Measurements from ENCODE around the gene FRMPD4.

The FRMPD4 gene

DNA sequence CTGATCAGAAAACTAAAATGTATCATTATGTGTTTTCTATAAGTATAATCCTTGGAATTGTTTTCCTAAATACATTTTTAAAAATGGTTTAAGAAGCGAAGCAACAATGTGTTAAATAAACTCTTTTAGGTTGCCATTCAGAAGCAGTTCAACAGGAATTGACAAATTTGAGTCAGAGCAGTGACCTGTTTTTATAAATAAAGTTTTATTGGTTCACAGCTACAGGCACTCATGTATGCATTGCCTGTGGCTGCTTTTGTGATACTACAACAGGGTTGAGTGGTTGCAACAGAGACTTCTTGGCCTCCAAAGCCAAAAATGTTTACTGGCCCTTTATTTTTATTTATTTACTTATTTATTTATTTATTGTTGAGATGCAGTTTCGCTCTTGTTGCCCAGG is 99.5 kb downstream of the FRMPD4 start:
- Histone ChIP-seq H3K9me3 (ENCODE audit: control insufficient read depth in 1 of 2, low read length in 2 of 2) (no peaks in the 10 kb centered on the region), H3K36me3 (ENCODE audit: control insufficient read depth in 1 of 2, insufficient read depth in 2 of 2, low read length in 2 of 2) (no peaks in the 10 kb centered on the region), H3K27ac (ENCODE audit: low read depth, low read length) (no peak overlapping the region), H3K27me3 (ENCODE audit: control insufficient read depth in 1 of 2, insufficient read depth in 2 of 2, low read length in 2 of 2) (no peaks in the 10 kb centered on the region), H3K4me1 (ENCODE audit: control insufficient read depth in 1 of 2, insufficient read depth in 2 of 2, low read length in 2 of 2) (no peaks in the 10 kb centered on the region), H3K4me3 (ENCODE audit: low read depth in 1 of 2, low read length in 2 of 2) (no peak overlapping the region), H3K9ac (ENCODE audit: low read depth in 1 of 2, low read length in 2 of 2) (no peak overlapping the region)

DNA sequence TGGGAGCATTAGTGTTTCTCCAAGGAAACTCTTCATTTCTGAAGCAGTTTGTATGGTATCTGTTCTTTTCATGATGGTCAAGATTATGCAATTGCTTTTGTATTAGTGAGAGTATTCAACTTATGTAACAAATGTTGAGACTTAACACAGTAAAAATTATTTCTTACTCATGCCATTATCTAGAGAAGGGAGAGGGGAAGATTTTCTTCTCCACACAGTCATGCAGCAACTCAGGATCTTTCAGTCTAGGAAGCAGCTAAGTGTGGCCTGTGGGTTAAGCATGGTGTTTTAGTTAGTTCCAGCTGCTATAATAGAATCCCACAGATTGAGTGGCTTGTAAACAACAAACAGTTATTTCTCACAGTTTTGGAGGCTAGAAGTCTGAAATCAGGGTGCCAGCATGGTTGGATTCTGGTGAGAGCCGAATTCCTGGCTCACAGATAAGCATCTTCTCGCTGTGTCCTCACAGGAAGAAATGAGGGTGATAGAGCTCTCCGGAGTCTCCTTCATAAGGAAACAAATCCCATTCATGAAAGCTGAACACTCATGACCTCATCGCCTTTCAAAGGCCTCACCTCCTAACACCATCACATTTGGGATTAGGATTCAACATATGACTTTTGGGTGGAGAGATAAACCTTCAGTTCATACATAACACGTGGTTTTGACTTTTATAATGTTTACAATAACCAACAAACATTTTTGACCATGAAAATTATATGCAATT is 101.2 kb downstream of the FRMPD4 start:
- Histone ChIP-seq H3K36me3 (ENCODE audit: control insufficient read depth in 1 of 2, insufficient read depth in 2 of 2, low read length in 2 of 2) (no peaks in the 10 kb centered on the region), H3K9me3 (ENCODE audit: control insufficient read depth in 1 of 2, low read length in 2 of 2) (no peaks in the 10 kb centered on the region), H3K4me3 (ENCODE audit: low read depth in 1 of 2, low read length in 2 of 2) (no peak overlapping the region), H3K9ac (ENCODE audit: low read depth in 1 of 2, low read length in 2 of 2) (no peak overlapping the region), H3K4me1 (ENCODE audit: control insufficient read depth in 1 of 2, insufficient read depth in 2 of 2, low read length in 2 of 2) (no peaks in the 10 kb centered on the region), H3K27me3 (ENCODE audit: control insufficient read depth in 1 of 2, insufficient read depth in 2 of 2, low read length in 2 of 2) (no peaks in the 10 kb centered on the region), H3K27ac (ENCODE audit: low read depth, low read length) (no peak overlapping the region)

DNA sequence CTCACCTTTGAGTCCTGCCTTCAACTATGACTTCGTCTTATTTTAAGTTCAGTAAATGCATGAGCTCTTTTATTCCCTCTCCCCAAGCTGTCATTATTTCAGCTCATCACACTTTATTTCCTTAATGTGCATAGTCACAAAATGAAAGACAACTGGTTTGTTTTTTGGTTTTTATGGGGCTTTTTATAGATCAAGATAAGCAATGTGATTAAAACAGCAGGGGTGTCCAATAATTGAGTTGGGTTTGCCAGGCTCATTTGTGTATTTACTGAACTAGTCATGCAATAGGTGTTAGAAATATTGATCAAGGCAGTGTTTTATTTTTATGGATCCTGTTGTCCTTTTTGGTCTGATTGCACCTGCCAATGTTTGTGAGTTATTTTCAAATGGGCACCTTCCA is 102.2 kb downstream of the FRMPD4 start:
- H3K27me3 ChIP-seq (ENCODE audit: control insufficient read depth in 1 of 2, insufficient read depth in 2 of 2, low read length in 2 of 2), result no peaks in the 10 kb centered on the region
- no peaks in the 10 kb centered on the region for H3K9me3 ChIP-seq (ENCODE audit: control insufficient read depth in 1 of 2, low read length in 2 of 2)
- no peak overlapping the region for H3K27ac ChIP-seq (ENCODE audit: low read depth, low read length)
- no peaks in the 10 kb centered on the region for H3K36me3 ChIP-seq (ENCODE audit: control insufficient read depth in 1 of 2, insufficient read depth in 2 of 2, low read length in 2 of 2)
- no peaks in the 10 kb centered on the region for H3K4me1 ChIP-seq (ENCODE audit: control insufficient read depth in 1 of 2, insufficient read depth in 2 of 2, low read length in 2 of 2)
- no peak overlapping the region for H3K9ac ChIP-seq (ENCODE audit: low read depth in 1 of 2, low read length in 2 of 2)
- H3K4me3 ChIP-seq (ENCODE audit: low read depth in 1 of 2, low read length in 2 of 2), result no peak overlapping the region

DNA sequence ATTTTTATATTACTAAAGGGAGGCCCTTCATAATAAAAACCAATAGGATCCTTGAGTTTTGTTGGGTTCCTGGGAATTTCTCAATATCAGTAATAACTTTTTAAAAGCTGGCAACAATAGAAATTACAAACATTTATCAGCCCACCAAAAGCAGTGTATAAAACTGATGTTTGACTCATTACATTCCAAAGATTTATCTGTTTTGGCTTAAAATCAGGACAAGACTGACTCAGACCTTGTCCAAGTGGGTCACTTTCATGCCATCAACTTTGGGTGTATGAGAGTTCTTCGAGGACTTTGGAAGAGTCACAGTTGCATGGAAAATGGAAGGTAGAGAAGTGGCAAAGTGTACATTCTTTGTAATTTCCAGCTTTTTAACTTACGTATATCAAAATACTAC is 102.8 kb downstream of the FRMPD4 start:
- Histone ChIP-seq H3K4me3 (ENCODE audit: low read depth in 1 of 2, low read length in 2 of 2) (no peak overlapping the region), H3K9ac (ENCODE audit: low read depth in 1 of 2, low read length in 2 of 2) (no peak overlapping the region), H3K4me1 (ENCODE audit: control insufficient read depth in 1 of 2, insufficient read depth in 2 of 2, low read length in 2 of 2) (no peaks in the 10 kb centered on the region), H3K27me3 (ENCODE audit: control insufficient read depth in 1 of 2, insufficient read depth in 2 of 2, low read length in 2 of 2) (no peaks in the 10 kb centered on the region), H3K9me3 (ENCODE audit: control insufficient read depth in 1 of 2, low read length in 2 of 2) (no peaks in the 10 kb centered on the region), H3K36me3 (ENCODE audit: control insufficient read depth in 1 of 2, insufficient read depth in 2 of 2, low read length in 2 of 2) (no peaks in the 10 kb centered on the region), H3K27ac (ENCODE audit: low read depth, low read length) (no peak overlapping the region)

DNA sequence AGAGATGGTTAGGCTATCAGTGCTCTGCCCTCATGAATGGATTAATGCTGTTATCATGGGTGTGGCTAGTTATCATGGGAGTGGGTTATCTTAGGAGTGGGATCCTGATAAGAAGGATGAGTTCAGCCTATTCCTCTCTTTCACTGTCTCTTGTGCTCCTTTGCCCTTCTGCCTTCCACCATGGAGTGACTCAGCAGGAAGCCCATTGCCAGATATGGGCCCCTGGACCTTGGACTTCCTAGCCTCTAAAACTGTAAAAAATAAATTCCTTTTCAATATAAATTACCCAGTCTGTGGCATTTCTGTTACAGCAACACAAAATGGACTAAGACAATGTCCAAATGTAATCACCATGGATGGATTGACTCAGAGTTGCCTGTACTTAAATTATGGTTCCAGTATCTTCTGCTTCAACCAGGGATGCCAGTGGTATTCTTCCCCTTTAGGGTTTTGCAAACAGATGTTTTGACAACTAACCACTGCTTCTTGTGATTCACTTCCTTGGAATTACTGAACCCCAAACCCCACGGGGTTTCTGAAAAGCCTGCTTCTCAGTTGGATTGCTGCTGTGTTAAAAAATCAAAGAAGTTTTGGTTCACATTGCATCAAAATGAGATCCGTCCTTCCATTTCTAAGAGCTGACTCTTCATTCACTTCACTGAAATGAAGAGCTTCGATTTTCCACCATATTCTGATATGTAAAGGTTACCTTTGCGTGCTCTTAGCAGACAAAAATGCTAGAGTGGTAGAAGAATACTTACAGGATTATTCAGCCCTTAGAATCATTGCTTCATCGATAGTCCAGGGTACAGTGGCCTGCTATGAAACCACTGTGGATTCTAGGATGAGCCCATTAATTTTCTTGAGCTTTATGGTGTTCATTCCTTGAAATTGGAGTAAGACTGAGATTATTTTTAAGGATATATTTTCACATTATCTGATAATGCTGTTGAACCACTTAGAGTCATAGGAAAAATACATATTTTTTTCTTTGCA is 107.7 kb downstream of the FRMPD4 start:
- Histone ChIP-seq H3K9me3 (ENCODE audit: control insufficient read depth in 1 of 2, low read length in 2 of 2) (no peaks in the 10 kb centered on the region), H3K4me3 (ENCODE audit: low read depth in 1 of 2, low read length in 2 of 2) (no peak overlapping the region), H3K36me3 (ENCODE audit: control insufficient read depth in 1 of 2, insufficient read depth in 2 of 2, low read length in 2 of 2) (no peaks in the 10 kb centered on the region), H3K27ac (ENCODE audit: low read depth, low read length) (no peak overlapping the region), H3K9ac (ENCODE audit: low read depth in 1 of 2, low read length in 2 of 2) (no peak overlapping the region), H3K4me1 (ENCODE audit: control insufficient read depth in 1 of 2, insufficient read depth in 2 of 2, low read length in 2 of 2) (no peaks in the 10 kb centered on the region), H3K27me3 (ENCODE audit: control insufficient read depth in 1 of 2, insufficient read depth in 2 of 2, low read length in 2 of 2) (no peaks in the 10 kb centered on the region)

DNA sequence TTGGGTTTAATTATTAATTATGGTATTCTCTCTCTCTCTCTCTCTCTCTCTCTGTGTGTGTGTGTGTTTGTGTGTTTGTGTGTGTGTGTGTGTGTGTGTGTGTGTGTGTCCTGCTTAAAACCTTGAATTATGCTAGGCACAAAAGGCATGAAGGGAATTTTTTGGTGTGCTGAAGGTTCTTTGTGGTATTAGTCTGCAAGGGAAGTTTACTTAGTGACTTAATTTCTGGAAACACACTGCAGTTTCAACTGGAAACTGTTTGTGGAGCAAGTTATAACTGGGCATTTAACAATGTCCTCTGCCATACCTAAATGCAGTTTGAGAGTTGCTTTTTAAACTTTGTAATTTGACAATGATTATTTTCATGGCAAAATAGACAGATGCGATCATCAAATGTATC is 111.7 kb downstream of the FRMPD4 start:
- Histone ChIP-seq H3K4me1 (ENCODE audit: control insufficient read depth in 1 of 2, insufficient read depth in 2 of 2, low read length in 2 of 2) (no peaks in the 10 kb centered on the region), H3K36me3 (ENCODE audit: control insufficient read depth in 1 of 2, insufficient read depth in 2 of 2, low read length in 2 of 2) (no peaks in the 10 kb centered on the region), H3K9me3 (ENCODE audit: control insufficient read depth in 1 of 2, low read length in 2 of 2) (no peaks in the 10 kb centered on the region), H3K4me3 (ENCODE audit: low read depth in 1 of 2, low read length in 2 of 2) (no peak overlapping the region), H3K27ac (ENCODE audit: low read depth, low read length) (no peak overlapping the region), H3K9ac (ENCODE audit: low read depth in 1 of 2, low read length in 2 of 2) (no peak overlapping the region), H3K27me3 (ENCODE audit: control insufficient read depth in 1 of 2, insufficient read depth in 2 of 2, low read length in 2 of 2) (no peaks in the 10 kb centered on the region)

DNA sequence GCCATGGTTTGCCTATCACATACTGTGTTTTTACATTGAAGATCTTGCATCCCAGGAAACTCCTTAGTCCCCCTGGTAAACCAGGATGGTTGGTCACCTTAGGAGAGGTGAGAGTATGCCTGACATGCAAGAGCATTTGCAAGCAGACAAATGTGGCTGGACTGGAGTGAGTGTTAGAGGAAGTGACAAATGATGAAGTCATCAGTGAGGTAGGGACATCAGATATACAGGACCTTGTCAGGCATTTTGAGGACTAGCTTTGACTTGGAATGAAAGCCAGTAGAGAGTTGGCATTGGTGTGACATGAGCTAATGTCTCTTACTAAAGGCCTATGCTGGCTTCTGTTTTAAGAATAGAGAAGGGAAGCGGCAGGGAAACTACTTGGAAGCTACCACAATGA is 124.9 kb downstream of the FRMPD4 start:
- Histone ChIP-seq H3K4me1 (ENCODE audit: control insufficient read depth in 1 of 2, insufficient read depth in 2 of 2, low read length in 2 of 2) (no peaks in the 10 kb centered on the region), H3K27ac (ENCODE audit: low read depth, low read length) (no peak overlapping the region), H3K27me3 (ENCODE audit: control insufficient read depth in 1 of 2, insufficient read depth in 2 of 2, low read length in 2 of 2) (no peaks in the 10 kb centered on the region), H3K4me3 (ENCODE audit: low read depth in 1 of 2, low read length in 2 of 2) (no peak overlapping the region), H3K36me3 (ENCODE audit: control insufficient read depth in 1 of 2, insufficient read depth in 2 of 2, low read length in 2 of 2) (no peaks in the 10 kb centered on the region), H3K9ac (ENCODE audit: low read depth in 1 of 2, low read length in 2 of 2) (no peak overlapping the region), H3K9me3 (ENCODE audit: control insufficient read depth in 1 of 2, low read length in 2 of 2) (no peaks in the 10 kb centered on the region)

DNA sequence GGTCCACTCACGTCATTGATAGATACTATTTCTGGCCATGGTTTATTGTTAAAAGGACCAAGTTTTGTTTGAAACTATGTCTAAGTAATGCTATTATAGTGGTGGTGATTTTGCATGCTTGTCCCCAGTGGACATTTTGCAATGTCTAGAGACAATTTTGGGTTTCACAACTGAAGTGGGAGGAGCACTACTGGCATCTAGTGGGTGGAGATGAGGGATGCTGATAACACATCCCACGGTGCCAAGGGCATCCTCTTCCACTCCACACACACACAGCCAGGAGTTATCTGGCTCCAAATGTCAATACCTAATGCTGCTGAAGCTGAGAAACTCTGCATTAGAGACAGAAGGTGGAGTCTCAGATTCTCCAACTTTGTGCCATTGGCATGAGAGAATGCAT is 131.2 kb downstream of the FRMPD4 start:
- H3K4me3 ChIP-seq (ENCODE audit: low read depth in 1 of 2, low read length in 2 of 2), result no peak overlapping the region
- H3K27ac ChIP-seq (ENCODE audit: low read depth, low read length), result no peak overlapping the region
- H3K9me3 ChIP-seq (ENCODE audit: control insufficient read depth in 1 of 2, low read length in 2 of 2), result no peaks in the 10 kb centered on the region
- no peak overlapping the region for H3K9ac ChIP-seq (ENCODE audit: low read depth in 1 of 2, low read length in 2 of 2)
- H3K36me3 ChIP-seq (ENCODE audit: control insufficient read depth in 1 of 2, insufficient read depth in 2 of 2, low read length in 2 of 2), result no peaks in the 10 kb centered on the region
- H3K27me3 ChIP-seq (ENCODE audit: control insufficient read depth in 1 of 2, insufficient read depth in 2 of 2, low read length in 2 of 2), result no peaks in the 10 kb centered on the region
- H3K4me1 ChIP-seq (ENCODE audit: control insufficient read depth in 1 of 2, insufficient read depth in 2 of 2, low read length in 2 of 2), result no peaks in the 10 kb centered on the region

DNA sequence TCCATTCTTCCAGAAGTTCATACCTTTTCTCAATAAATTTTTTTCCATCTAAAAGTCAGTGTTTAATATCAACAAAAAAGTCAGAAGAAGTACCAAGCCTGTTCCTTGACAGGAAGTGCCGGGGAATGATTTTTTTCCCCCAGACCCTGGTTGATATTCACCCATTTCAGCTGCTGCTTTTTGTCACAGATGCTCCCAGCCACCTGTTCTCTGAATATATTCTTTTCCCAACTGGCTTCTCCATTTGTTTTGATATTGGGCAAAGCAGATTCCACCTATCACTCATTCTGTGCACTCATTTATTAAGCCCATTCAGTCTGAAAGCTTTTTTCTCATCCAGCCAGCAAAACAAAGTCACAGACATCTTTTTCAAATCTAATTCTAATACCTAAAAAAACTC is 139.9 kb downstream of the FRMPD4 start:
- no peaks in the 10 kb centered on the region for H3K4me1 ChIP-seq (ENCODE audit: control insufficient read depth in 1 of 2, insufficient read depth in 2 of 2, low read length in 2 of 2)
- no peaks in the 10 kb centered on the region for H3K9me3 ChIP-seq (ENCODE audit: control insufficient read depth in 1 of 2, low read length in 2 of 2)
- no peak overlapping the region for H3K4me3 ChIP-seq (ENCODE audit: low read depth in 1 of 2, low read length in 2 of 2)
- H3K27ac ChIP-seq (ENCODE audit: low read depth, low read length), result no peak overlapping the region
- no peaks in the 10 kb centered on the region for H3K36me3 ChIP-seq (ENCODE audit: control insufficient read depth in 1 of 2, insufficient read depth in 2 of 2, low read length in 2 of 2)
- no peak overlapping the region for H3K9ac ChIP-seq (ENCODE audit: low read depth in 1 of 2, low read length in 2 of 2)
- no peaks in the 10 kb centered on the region for H3K27me3 ChIP-seq (ENCODE audit: control insufficient read depth in 1 of 2, insufficient read depth in 2 of 2, low read length in 2 of 2)

DNA sequence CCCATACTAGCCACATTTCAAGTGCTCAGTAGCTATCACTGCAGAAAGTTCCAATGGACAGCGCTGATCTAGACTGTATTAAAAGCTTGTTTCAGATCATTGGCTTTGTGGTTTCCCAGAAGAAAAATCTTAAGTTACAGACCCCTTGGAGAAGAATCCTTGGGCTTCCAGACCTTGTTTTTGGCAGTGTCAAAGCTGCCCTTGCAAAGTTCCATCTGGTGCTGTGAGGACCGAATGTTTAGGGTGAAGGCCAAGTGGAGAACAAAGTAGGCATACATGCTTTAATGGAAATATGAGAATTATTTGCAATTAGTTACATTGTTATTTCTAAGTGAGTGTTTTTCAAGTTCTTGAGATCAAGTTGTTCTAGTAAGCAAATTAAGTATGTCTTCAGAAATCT is 144.7 kb downstream of the FRMPD4 start:
- H3K27me3 ChIP-seq (ENCODE audit: control insufficient read depth in 1 of 2, insufficient read depth in 2 of 2, low read length in 2 of 2), result no peaks in the 10 kb centered on the region
- no peaks in the 10 kb centered on the region for H3K9me3 ChIP-seq (ENCODE audit: control insufficient read depth in 1 of 2, low read length in 2 of 2)
- H3K27ac ChIP-seq (ENCODE audit: low read depth, low read length), result no peak overlapping the region
- H3K9ac ChIP-seq (ENCODE audit: low read depth in 1 of 2, low read length in 2 of 2), result no peak overlapping the region
- H3K36me3 ChIP-seq (ENCODE audit: control insufficient read depth in 1 of 2, insufficient read depth in 2 of 2, low read length in 2 of 2), result no peaks in the 10 kb centered on the region
- H3K4me3 ChIP-seq (ENCODE audit: low read depth in 1 of 2, low read length in 2 of 2), result no peak overlapping the region
- no peaks in the 10 kb centered on the region for H3K4me1 ChIP-seq (ENCODE audit: control insufficient read depth in 1 of 2, insufficient read depth in 2 of 2, low read length in 2 of 2)
